Renal cortex interstitium (tissue), 11 donors: ENCODE measurements around the gene INSL3. TPM values are rescaled to one million over a fixed set of nuclear protein-coding genes. Genes with fewer than 3 reads are reported as not detected.
"Not testable (repeated sequence)": the region's sequence is repeated elsewhere in the genome, so short reads cannot be mapped to it uniquely, and the experiment has no call there.

Experiments used
- DNase-seq, 11 donors: peaks; one replicate each; pipeline ENCODE4 v3.0.0-alpha.2; 2013; ENCODE audit warnings: low read depth in 9 of 11, low spot score in 4 of 11; ENCODE audit errors: extremely low read depth in 1 of 11
- polyA plus RNA-seq, 3 donors: library from polyadenylated mRNA; unstranded; fragments of 120-200 nt; gene quantifications; one replicate each; pipeline ENCODE4 v1.2.1, GENCODE V29; 2013; ENCODE audit not compliant: insufficient read length in 3 of 3

INSL3 gene
- polyA plus RNA-seq, 3 donors, result 0.25 to 0.75 (median 0.61) TPM

- DNase-seq, result no peak
These were observed 25.1 kb downstream of the INSL3 start for GRCh38 chr19:17796013-17796837.

GRCh38 chr19:17795495-17795856, 25.8 kb downstream of the INSL3 start:
- no peak for DNase-seq

GRCh38 chr19:17794731-17795494, 26.4 kb downstream of the INSL3 start, which contains the start of gene B3GNT3:
Gene B3GNT3 (plus strand): TSS chr19:17795138. CDS start chr19:17807808, 12,670 bp downstream.
- DNase-seq, result peak in 4 of 11 donors; percentile 35 to 66 (median 38)

GRCh38 chr19:17794412-17794730, 26.9 kb downstream of the INSL3 start:
- DNase-seq, result no peak

- no peak for DNase-seq
These were observed 31.1 kb downstream of the INSL3 start for GRCh38 chr19:17790059-17790780.

GRCh38 chr19:17788632-17789031, 32.7 kb downstream of the INSL3 start:
- no peak for DNase-seq

GRCh38 chr19:17787274-17787913, 33.9 kb downstream of the INSL3 start:
- no peak for DNase-seq

GRCh38 chr19:17784201-17785008, 36.9 kb downstream of the INSL3 start:
- peak in 6 of 11 donors; percentile 63 to 74 (median 71) for DNase-seq

GRCh38 chr19:17783721-17784120, 37.6 kb downstream of the INSL3 start:
- not testable (repeated sequence) for DNase-seq

GRCh38 chr19:17780781-17781180, 40.5 kb downstream of the INSL3 start:
- no peak for DNase-seq

- no peak for DNase-seq
These were observed 42.1 kb downstream of the INSL3 start for GRCh38 chr19:17778968-17779929.

GRCh38 chr19:17778251-17778967, 42.9 kb downstream of the INSL3 start:
- no peak for DNase-seq

GRCh38 chr19:17777840-17778239, 43.5 kb downstream of the INSL3 start:
- DNase-seq, result not testable (repeated sequence)

GRCh38 chr19:17775991-17776803, 45.1 kb downstream of the INSL3 start:
- no peak for DNase-seq

GRCh38 chr19:17775245-17775927, 45.9 kb downstream of the INSL3 start:
- no peak for DNase-seq
